LNCaP clone FGC (cell line): ENCODE data around the gene CFAP97D2.
"Not testable (repeated sequence)": the region's sequence is repeated elsewhere in the genome, so short reads cannot be mapped to it uniquely, and the experiment has no call there.

Experiments
- DNase-seq: peaks from one replicate; pipeline ENCODE4 v3.0.0-alpha.2; 2011; ENCODE audit warnings: low read depth
- H3K4me3 ChIP-seq: 2 replicates; pipeline ENCODE4 v1.5.1; 2011; ENCODE audit warnings: mild to moderate bottlenecking, low read depth, low read length, control low read depth
- CTCF ChIP-seq: IDR thresholded peaks from 2 replicates; pipeline ENCODE4 v1.5.1; 2012; ENCODE audit warnings: mild to moderate bottlenecking; ENCODE audit not compliant: control insufficient read depth, insufficient read depth; ENCODE audit errors: extremely low read depth

Gene CFAP97D2

GRCh38 chr13:114241918-114242317 lies 62.9 kb downstream of the CFAP97D2 start:
- no peak overlapping the region for H3K4me3 ChIP-seq
- TF ChIP-seq CTCF, result no peak
- DNase-seq, result no peak

GRCh38 chr13:114243971-114244370 lies 64.9 kb downstream of the CFAP97D2 start:
- TF ChIP-seq CTCF, result no peak
- DNase-seq, result no peak
- no peak overlapping the region for H3K4me3 ChIP-seq

GRCh38 chr13:114244637-114245036 lies 65.6 kb downstream of the CFAP97D2 start:
- no peak for TF ChIP-seq CTCF

DNA sequence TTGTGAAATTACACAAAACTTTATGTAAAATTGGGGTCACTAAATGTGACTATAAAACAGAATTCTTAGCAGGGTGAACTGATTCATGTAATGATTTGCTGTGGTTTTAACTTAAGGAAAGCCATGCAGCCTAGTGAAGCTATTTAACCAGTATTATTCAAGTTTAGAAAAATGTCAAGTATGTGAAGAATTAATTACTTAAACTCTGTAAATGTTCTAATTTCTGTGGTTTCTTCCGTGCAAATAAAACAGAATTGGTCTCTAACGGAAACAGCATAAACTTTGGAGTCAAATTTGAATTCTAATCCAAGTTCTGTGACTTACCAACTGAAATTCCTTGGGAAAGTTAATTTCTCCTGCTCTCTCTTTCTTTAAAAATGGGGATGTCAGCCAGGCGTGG lies 69.0 kb downstream of the CFAP97D2 start:
- DNase-seq, result no peak
- no peak for TF ChIP-seq CTCF

More at GRCh38 chr13:114244637-114245036, 65.6 kb downstream of the CFAP97D2 start:
- no peak overlapping the region for H3K4me3 ChIP-seq
- no peak for DNase-seq

DNA sequence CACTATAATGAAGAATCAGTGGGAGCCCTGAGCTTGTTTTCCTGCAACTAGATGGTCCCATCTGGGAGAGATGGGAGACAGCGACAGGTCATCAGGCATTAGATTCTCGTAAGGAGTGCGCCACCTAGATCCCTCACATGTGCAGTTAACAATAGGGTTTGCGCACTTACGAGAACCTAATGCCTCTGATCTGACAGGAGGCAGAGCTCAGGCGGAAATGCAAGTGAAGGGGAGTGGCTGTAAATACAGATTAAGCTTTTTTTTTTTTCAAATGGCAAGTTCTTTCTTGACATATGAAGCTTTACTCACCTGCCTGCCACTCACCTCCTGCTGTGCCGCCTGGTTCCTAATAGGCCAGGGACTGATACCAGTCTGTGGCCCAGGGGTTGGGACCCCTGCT lies 70.0 kb downstream of the CFAP97D2 start:
- no peak for DNase-seq
- H3K4me3 ChIP-seq, result no peak overlapping the region
- no peak for TF ChIP-seq CTCF

More for the DNA sequence above, 69.0 kb downstream of the CFAP97D2 start:
- H3K4me3 ChIP-seq, result no peak overlapping the region

DNA sequence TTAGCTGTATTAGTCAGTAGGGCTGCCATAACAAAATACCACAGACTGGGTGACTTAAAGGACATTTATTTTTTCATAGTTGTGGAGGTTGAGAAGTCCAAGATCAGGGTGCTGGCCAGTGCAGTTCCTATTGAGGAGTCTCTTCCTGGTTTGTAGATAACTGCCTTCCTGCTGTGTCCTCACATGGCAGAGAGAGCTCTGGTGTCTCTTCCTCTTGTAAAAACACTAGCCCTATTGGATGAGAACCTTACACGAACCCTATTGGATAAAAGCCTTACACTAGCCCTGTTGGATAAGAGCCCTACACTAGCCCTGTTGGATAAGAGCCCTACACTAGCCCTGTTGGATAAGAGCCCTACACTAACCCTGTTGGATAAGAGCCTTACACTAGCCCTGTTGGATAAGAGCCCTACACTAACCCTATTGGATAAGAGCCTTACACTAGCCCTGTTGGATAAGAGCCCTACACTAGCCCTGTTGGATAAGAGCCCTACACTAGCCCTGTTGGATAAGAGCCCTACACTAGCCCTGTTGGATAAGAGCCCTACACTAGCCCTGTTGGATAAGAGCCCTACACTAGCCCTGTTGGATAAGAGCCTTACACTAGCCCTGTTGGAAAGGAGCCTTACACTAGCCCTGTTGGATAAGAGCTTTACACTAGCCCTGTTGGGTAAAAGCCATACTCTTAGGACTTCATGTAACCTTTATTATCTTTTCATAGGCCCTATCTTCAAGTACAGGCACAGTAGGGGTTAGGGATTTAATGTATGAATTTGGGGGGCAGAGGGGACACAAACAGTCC lies 72.8 kb downstream of the CFAP97D2 start:
- H3K4me3 ChIP-seq, DNase-seq: not testable (repeated sequence)

- TF ChIP-seq CTCF, result no peak
- H3K4me3 ChIP-seq, result no peak overlapping the region
- DNase-seq, result no peak
These were observed 77.5 kb downstream of the CFAP97D2 start for GRCh38 chr13:114256547-114256946.
